Measurements from ENCODE around the gene HOTAIR. TPM values are rescaled to one million over a fixed set of nuclear protein-coding genes. Genes with fewer than 3 reads are reported as not detected.

HOTAIR gene
- total and polyA plus RNA-seq, 2 donors (not counting 3 experiments of a cell fraction or from before 2014, with no cell fraction given), result not detected

- ChIA-PET POLR2A (no interaction called here), CTCF (interaction anchor here (6.7 to 17.0 kb wide), 2 partner anchors 192 to 204 kb away, joined by 235 to 616 read pairs; partner anchors contain the start of gene SMUG1)
- intact Hi-C loops (cut with micrococcal nuclease) (loop anchor here (10.0 kb wide), 1 partner anchor 361 kb away; the partner anchor contains the start of gene GPR84), dilution Hi-C loops (cut with MboI; ENCODE audit: extremely low pct_ligation_motif_present, low sequenced_read_pairs) (no loop called here)
- Histone ChIP-seq H3K36me3 (ENCODE audit: control insufficient read depth in 2 of 2, extremely low read depth in 1 of 2, insufficient read depth in 2 of 2, low read length in 2 of 2) (no peaks in the 10 kb centered on the region), H3K4me1 (ENCODE audit: control insufficient read depth, extremely low read depth, insufficient read depth, low read length) (no peaks in the 10 kb centered on the region), H3K27me3 (ENCODE audit: control insufficient read depth in 2 of 2, insufficient read depth in 2 of 2, low read length in 2 of 2) (peaks cover 77 to 94% of the 10 kb centered on the region in 2 experiments), H3K9ac (replicated peaks; ENCODE audit: extremely low read depth, insufficient read depth, low read length) (no peak overlapping the region), H3K4me2 (ENCODE audit: insufficient read depth, low read length) (no peak overlapping the region), H4K20me1 (replicated peaks; ENCODE audit: control insufficient read depth, extremely low read depth, insufficient read depth, low read length) (no peaks in the 10 kb centered on the region), H3K9me3 (replicated peaks; ENCODE audit: control insufficient read depth, insufficient read depth, low read length) (no peaks in the 10 kb centered on the region), H3K4me3 (replicated peaks in 1 of 3; ENCODE audit: insufficient read depth in 1 of 3, low read depth in 1 of 3, low read length in 3 of 3) (no peak overlapping the region), H2AFZ (ENCODE audit: low read depth, low read length) (no peak overlapping the region), H3K79me2 (ENCODE audit: control insufficient read depth, insufficient read depth, low read length) (no peaks in the 10 kb centered on the region), H3K27ac (ENCODE audit: insufficient read depth, low read depth, low read length) (no peak overlapping the region), H3K9me1 (replicated peaks; ENCODE audit: control insufficient read depth, extremely low read depth, insufficient read depth, low read length) (no peaks in the 10 kb centered on the region)
- TF ChIP-seq POLR2A (IDR thresholded peaks at IDR 0.05; ENCODE audit: low read depth, low read length), result no peak
- no peak for TF ChIP-seq CTCF (IDR thresholded peaks at IDR 0.05; ENCODE audit: extremely low read depth in 1 of 2, insufficient read depth in 1 of 2, low read depth in 1 of 2, low read length in 2 of 2)
- no peak for TF ChIP-seq POLR2AphosphoS5 (IDR thresholded peaks at IDR 0.05; ENCODE audit: insufficient read depth, low read depth, low read length)
- TF ChIP-seq MYC (IDR thresholded peaks at IDR 0.05; ENCODE audit: low read depth, low read length), result no peak
- TF ChIP-seq GATA2 (IDR thresholded peaks at IDR 0.05; ENCODE audit: insufficient read depth, insufficient read length, low read depth, low read length), result no peak
- no peak for TF ChIP-seq FOS (IDR thresholded peaks at IDR 0.05; ENCODE audit: borderline replicate concordance, insufficient read depth, low read length)
- TF ChIP-seq MAX (IDR thresholded peaks at IDR 0.05; ENCODE audit: insufficient read depth, insufficient read length), result no peak
- TF ChIP-seq JUN (IDR thresholded peaks at IDR 0.05; ENCODE audit: borderline replicate concordance, insufficient read depth, insufficient read length, low read depth), result no peak
- TF ChIP-seq EZH2 (IDR thresholded peaks at IDR 0.05; ENCODE audit: borderline replicate concordance, low read depth, low read length, severe bottlenecking), result no peak
- BruUV-seq (replicated peaks), result no TSS peak
- FAIRE-seq (no peak), DNase-seq (ENCODE audit: low read depth, low spot score) (no peak)
These were observed 28.9 kb upstream of the HOTAIR start for GRCh38 chr12:54003625-54004024.
